ENCODE measurements around the gene HOOK2. TPM values are rescaled to one million over a fixed set of nuclear protein-coding genes. Genes with fewer than 3 reads are reported as not detected.

The HOOK2 gene
- total and polyA plus RNA-seq, 2 donors (not counting 1 experiment from before 2014, with no cell fraction given): 6.6 to 26.6 TPM

DNA sequence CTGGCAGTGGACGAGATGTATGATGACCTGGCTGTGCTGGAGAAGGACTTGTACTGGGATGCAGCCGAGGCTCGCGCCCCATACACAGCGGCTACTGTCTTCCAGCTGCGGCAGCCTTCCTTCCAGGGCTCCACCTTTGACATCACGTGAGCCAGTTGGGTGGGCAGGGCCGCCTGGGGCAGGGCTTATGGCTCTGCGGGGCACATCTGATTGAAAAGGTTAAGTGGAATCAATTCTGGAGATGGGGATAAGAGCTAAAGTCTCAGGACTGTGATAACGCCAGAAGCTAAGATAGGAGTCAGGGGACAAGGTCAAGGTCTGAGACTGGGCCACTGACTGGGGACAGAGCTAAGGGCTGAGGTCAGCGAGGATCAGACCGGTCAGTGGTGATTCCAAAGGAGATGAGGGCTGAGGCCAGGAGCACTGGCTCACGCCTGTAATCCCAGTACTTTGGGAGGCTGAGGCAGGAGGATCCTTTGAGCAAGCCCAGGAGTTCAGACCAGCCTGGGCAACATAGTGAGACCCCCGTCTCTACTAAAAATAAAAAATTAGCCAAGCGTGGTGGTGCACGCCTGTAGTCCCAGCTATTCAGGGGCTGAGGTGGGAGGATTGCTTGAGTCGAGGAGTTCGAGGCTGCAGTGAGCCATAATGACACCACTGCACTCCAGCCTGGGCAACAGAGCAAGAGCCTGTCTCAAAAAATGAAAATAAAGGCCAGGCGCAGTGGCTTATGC is 19.0 kb downstream of the HOOK2 start:
- Histone ChIP-seq H3K79me2 (ENCODE audit: control insufficient read depth, insufficient read depth, low read length) (no peaks in the 10 kb centered on the region), H3K27me3 (ENCODE audit: control insufficient read depth, insufficient read depth, low read length) (peaks cover 13% of the 10 kb centered on the region), H3K4me2 (ENCODE audit: extremely low read depth, insufficient read depth, low read length) (no peak overlapping the region), H3K36me3 (ENCODE audit: control insufficient read depth, insufficient read depth, low read length) (no peaks in the 10 kb centered on the region), H4K20me1 (ENCODE audit: control insufficient read depth, extremely low read depth, insufficient read depth, low read length) (no peaks in the 10 kb centered on the region), H3K9me3 (ENCODE audit: control insufficient read depth, insufficient read depth, low read depth, low read length) (no peaks in the 10 kb centered on the region), H3K4me1 (ENCODE audit: control insufficient read depth, extremely low read depth, insufficient read depth, low read length) (no peaks in the 10 kb centered on the region), H2AFZ (ENCODE audit: low read length) (no peak overlapping the region), H3K27ac (ENCODE audit: insufficient read depth, low read length) (no peak overlapping the region), H3K9ac (ENCODE audit: insufficient read depth, low read length) (no peak overlapping the region), H3K4me3 (replicated peaks in 1 of 4; ENCODE audit: control extremely low read depth in 1 of 4, insufficient read depth in 1 of 4, low read depth in 3 of 4, low read length in 4 of 4) (no peak overlapping the region)
- TF ChIP-seq CTCF (conservative IDR thresholded peaks at IDR 0.05 in 1 of 2, IDR thresholded peaks at IDR 0.05 in 1 of 2; ENCODE audit: low read depth in 1 of 2, low read length in 2 of 2) (no peak), EZH2 (IDR thresholded peaks at IDR 0.05; ENCODE audit: low read length, missing control alignments) (no peak)
- DNase-seq (ENCODE audit: low read depth in 2 of 2): no peak

GRCh38 chr19:12754465-12755196 is 20.7 kb downstream of the HOOK2 start:
- H3K27ac ChIP-seq (ENCODE audit: insufficient read depth, low read length): no peak overlapping the region
- peaks cover 16% of the 10 kb centered on the region for H3K27me3 ChIP-seq (ENCODE audit: control insufficient read depth, insufficient read depth, low read length)
- no peaks in the 10 kb centered on the region for H3K36me3 ChIP-seq (ENCODE audit: control insufficient read depth, insufficient read depth, low read length)
- DNase-seq (ENCODE audit: low read depth in 2 of 2): no peak
- H3K4me2 ChIP-seq (ENCODE audit: extremely low read depth, insufficient read depth, low read length): no peak overlapping the region
- H3K4me1 ChIP-seq (ENCODE audit: control insufficient read depth, extremely low read depth, insufficient read depth, low read length): peaks cover 4% of the 10 kb centered on the region
- H3K79me2 ChIP-seq (ENCODE audit: control insufficient read depth, insufficient read depth, low read length): no peaks in the 10 kb centered on the region
- H3K9ac ChIP-seq (ENCODE audit: insufficient read depth, low read length): no peak overlapping the region
- no peaks in the 10 kb centered on the region for H4K20me1 ChIP-seq (ENCODE audit: control insufficient read depth, extremely low read depth, insufficient read depth, low read length)
- H2AFZ ChIP-seq (ENCODE audit: low read length): no peak overlapping the region
- TF ChIP-seq EZH2 (IDR thresholded peaks at IDR 0.05; ENCODE audit: low read length, missing control alignments) (no peak), CTCF (conservative IDR thresholded peaks at IDR 0.05 in 1 of 2, IDR thresholded peaks at IDR 0.05 in 1 of 2; ENCODE audit: low read depth in 1 of 2, low read length in 2 of 2) (no peak)
- H3K4me3 ChIP-seq (replicated peaks in 1 of 4; ENCODE audit: control extremely low read depth in 1 of 4, insufficient read depth in 1 of 4, low read depth in 3 of 4, low read length in 4 of 4): no peak overlapping the region
- H3K9me3 ChIP-seq (ENCODE audit: control insufficient read depth, insufficient read depth, low read depth, low read length): no peaks in the 10 kb centered on the region

DNA sequence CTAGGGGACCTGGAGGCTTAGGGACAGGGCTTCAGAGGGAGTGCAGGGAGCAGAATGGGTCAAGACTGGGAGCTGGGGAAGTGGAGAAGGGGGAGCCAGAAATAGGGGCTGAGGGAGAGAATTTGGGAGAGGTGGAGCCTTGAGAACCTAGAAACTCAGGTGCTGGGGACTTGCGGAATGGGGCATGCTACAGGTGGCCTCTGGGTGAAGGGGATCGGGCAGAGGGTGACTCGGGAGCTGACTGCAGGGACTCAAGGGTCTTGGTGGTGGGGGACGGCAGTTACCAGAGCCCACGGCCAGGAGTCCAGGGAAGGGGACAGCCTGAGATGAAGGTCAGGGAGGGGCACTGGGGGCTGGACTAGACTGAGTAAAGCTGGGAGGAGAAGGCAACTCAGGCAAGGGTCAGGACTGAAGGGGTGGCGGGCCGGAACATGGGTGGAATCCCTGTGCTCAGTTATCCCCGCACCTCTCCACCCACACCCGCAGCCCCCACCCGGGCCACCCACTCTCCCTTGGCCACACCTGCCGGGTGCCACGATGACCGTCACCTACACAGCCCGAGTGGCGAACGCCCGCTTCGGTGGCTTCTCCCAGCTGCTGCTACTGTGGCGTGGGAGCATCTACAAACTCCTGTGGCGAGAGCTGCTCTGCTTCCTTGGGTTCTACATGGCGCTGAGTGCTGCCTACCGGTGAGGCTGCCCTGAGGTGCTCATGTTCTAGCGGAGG is 23.1 kb downstream of the HOOK2 start:
- no peak overlapping the region for H3K9ac ChIP-seq (ENCODE audit: insufficient read depth, low read length)
- no peaks in the 10 kb centered on the region for H3K9me3 ChIP-seq (ENCODE audit: control insufficient read depth, insufficient read depth, low read depth, low read length)
- no peak overlapping the region for H3K27ac ChIP-seq (ENCODE audit: insufficient read depth, low read length)
- no peaks in the 10 kb centered on the region for H4K20me1 ChIP-seq (ENCODE audit: control insufficient read depth, extremely low read depth, insufficient read depth, low read length)
- H3K79me2 ChIP-seq (ENCODE audit: control insufficient read depth, insufficient read depth, low read length): no peaks in the 10 kb centered on the region
- H3K4me2 ChIP-seq (ENCODE audit: extremely low read depth, insufficient read depth, low read length): no peak overlapping the region
- H3K4me3 ChIP-seq (replicated peaks in 1 of 4; ENCODE audit: control extremely low read depth in 1 of 4, insufficient read depth in 1 of 4, low read depth in 3 of 4, low read length in 4 of 4): no peak overlapping the region
- peaks cover 16% of the 10 kb centered on the region for H3K27me3 ChIP-seq (ENCODE audit: control insufficient read depth, insufficient read depth, low read length)
- no peak for DNase-seq (ENCODE audit: low read depth in 2 of 2)
- peaks cover 6% of the 10 kb centered on the region for H3K4me1 ChIP-seq (ENCODE audit: control insufficient read depth, extremely low read depth, insufficient read depth, low read length)
- no peak for TF ChIP-seq CTCF (conservative IDR thresholded peaks at IDR 0.05 in 1 of 2, IDR thresholded peaks at IDR 0.05 in 1 of 2; ENCODE audit: low read depth in 1 of 2, low read length in 2 of 2)
- H3K36me3 ChIP-seq (ENCODE audit: control insufficient read depth, insufficient read depth, low read length): peaks cover 3% of the 10 kb centered on the region
- H2AFZ ChIP-seq (ENCODE audit: low read length): no peak overlapping the region

Measured in fibroblast of lung (primary cell).